HG03064 (cell line): ENCODE data around the gene PROM2.

Experiments used
- ATAC-seq: cut with Tn5 transposase; IDR thresholded peaks from one replicate; pipeline ENCODE4 v1.9.1; 2021; ENCODE audit warnings: low read depth; ENCODE audit not compliant: unreplicated experiment

Gene PROM2

GRCh38 chr2:95336406-95336805, 62.2 kb downstream of the PROM2 start:
- no peak for ATAC-seq

GRCh38 chr2:95337829-95338228, 63.6 kb downstream of the PROM2 start:
- no peak for ATAC-seq
